Liver (tissue), 9 donors: ENCODE measurements around the gene PRPF40B. TPM values are rescaled to one million over a fixed set of nuclear protein-coding genes. Genes with fewer than 3 reads are reported as not detected.

Experiments used
- DNase-seq: peaks from one replicate; pipeline ENCODE4 v3.0.0-alpha.2; 2017; ENCODE audit warnings: low spot score
- H3K27ac ChIP-seq, 2 donors: one replicate each; pipeline ENCODE4 v1.7.0; 2013; ENCODE audit warnings: inconsistent platforms in 2 of 2, low read length in 2 of 2, control low read depth in 1 of 2, low read depth in 1 of 2, mild to moderate bottlenecking in 1 of 2
- H3K27me3 ChIP-seq, 4 donors: one replicate each; pipeline versions ENCODE4 v1.6.1 to v1.7.0; 2013; ENCODE audit warnings: low read length in 3 of 4, inconsistent platforms in 1 of 4, mild to moderate bottlenecking in 1 of 4, moderate library complexity in 1 of 4; ENCODE audit not compliant: control insufficient read depth in 4 of 4, insufficient read depth in 4 of 4
- H3K36me3 ChIP-seq, 4 donors: one replicate each; pipeline versions ENCODE4 v1.6.1 to v1.7.0; 2013; ENCODE audit warnings: low read length in 3 of 4, mild to moderate bottlenecking in 3 of 4, low read depth in 1 of 4, moderate library complexity in 1 of 4; ENCODE audit not compliant: control insufficient read depth in 4 of 4, insufficient read depth in 3 of 4
- H3K4me1 ChIP-seq, 4 donors: one replicate each; pipeline versions ENCODE4 v1.6.1 to v1.7.0; 2013; ENCODE audit warnings: low read length in 3 of 4, mild to moderate bottlenecking in 3 of 4, moderate library complexity in 1 of 4; ENCODE audit not compliant: control insufficient read depth in 4 of 4, insufficient read depth in 4 of 4
- H3K4me3 ChIP-seq, 3 donors: one replicate each; pipeline versions ENCODE4 v1.6.1 to v1.7.0; 2013; ENCODE audit warnings: low read length in 3 of 3, control low read depth in 1 of 3, low read depth in 1 of 3, mild to moderate bottlenecking in 1 of 3
- H3K9ac ChIP-seq, 2 donors: one replicate each; pipeline ENCODE4 v1.7.0; 2013; ENCODE audit warnings: low read length in 2 of 2, mild to moderate bottlenecking in 2 of 2, moderate library complexity in 2 of 2, control low read depth in 1 of 2, low read depth in 1 of 2
- H3K9me3 ChIP-seq, 4 donors: one replicate each; pipeline versions ENCODE4 v1.6.1 to v1.7.0; 2013; ENCODE audit warnings: low read length in 3 of 4; ENCODE audit not compliant: control insufficient read depth in 4 of 4
- ATF3 ChIP-seq: IDR thresholded peaks from 2 replicates; pipeline ENCODE4 v1.6.1; 2016; ENCODE audit warnings: antibody characterized with exemption
- CTCF ChIP-seq: fragments of 150-350 bp; IDR thresholded peaks from 2 replicates; pipeline ENCODE4 v1.5.1; 2017; ENCODE audit warnings: improper control_type of control experiment, low read depth, low read length; ENCODE audit not compliant: missing input control
- GABPA ChIP-seq, 2 donors: IDR thresholded peaks in 1 of 2; conservative IDR thresholded peaks in 1 of 2; 2 replicates each; pipeline ENCODE4 v1.6.1; 2016; ENCODE audit warnings: antibody characterized with exemption in 2 of 2, mild to moderate bottlenecking in 1 of 2, moderate library complexity in 1 of 2
- HNF4A ChIP-seq, 2 donors: conservative IDR thresholded peaks; 2 replicates each; pipeline ENCODE4 v1.6.1; 2016; ENCODE audit warnings: antibody characterized with exemption in 2 of 2, mild to moderate bottlenecking in 2 of 2
- HNF4G ChIP-seq: IDR thresholded peaks from 2 replicates; pipeline ENCODE4 v1.6.1; 2016; ENCODE audit warnings: antibody characterized with exemption
- JUND ChIP-seq, 2 donors: IDR thresholded peaks; 2 replicates each; pipeline ENCODE4 v1.6.1; 2016; ENCODE audit warnings: antibody characterized with exemption in 2 of 2
- NR2F2 ChIP-seq: IDR thresholded peaks from 2 replicates; pipeline ENCODE4 v1.6.1; 2016; ENCODE audit warnings: antibody characterized with exemption
- RAD21 ChIP-seq, 2 donors: IDR thresholded peaks; 2 replicates each; pipeline ENCODE4 v1.6.1; 2016; ENCODE audit warnings: antibody characterized with exemption in 2 of 2, mild to moderate bottlenecking in 2 of 2
- REST ChIP-seq: IDR thresholded peaks from 2 replicates; pipeline ENCODE4 v1.6.1; 2016; ENCODE audit warnings: antibody characterized with exemption, mild to moderate bottlenecking
- RXRA ChIP-seq, 2 donors: IDR thresholded peaks; 2 replicates each; pipeline ENCODE4 v1.6.1; 2017 to 2018; ENCODE audit warnings: antibody characterized with exemption in 2 of 2, mild to moderate bottlenecking in 1 of 2
- TAF1 ChIP-seq: conservative IDR thresholded peaks from 2 replicates; pipeline ENCODE4 v1.6.1; 2016; ENCODE audit warnings: antibody characterized with exemption, mild to moderate bottlenecking
- YY1 ChIP-seq: IDR thresholded peaks from 2 replicates; pipeline ENCODE4 v1.6.1; 2016; ENCODE audit warnings: antibody characterized with exemption, mild to moderate bottlenecking
- ZBTB33 ChIP-seq: IDR thresholded peaks from 2 replicates; pipeline ENCODE4 v1.6.1; 2016; ENCODE audit warnings: antibody characterized with exemption
- WGBS: extraction: QIAGEN DNeasy Blood & Tissue Kit; methylation state at CpG from one replicate; pipeline ENCODE4 v1.1.7; 2013; 5-methylcytosine and 5-hydroxymethylcytosine counted together
- polyA plus RNA-seq, 2 donors: library from polyadenylated mRNA; stranded (reverse) in 1 of 2; unstranded in 1 of 2; fragments of 200-250 nt in 1 of 2; fragments of >200 nt in 1 of 2; fragmentation: Nextera tagmentation in 1 of 2; extraction: Ambion mirVana in 1 of 2; gene quantifications; one replicate each; pipeline versions ENCODE4 v1.2.1 to v1.2.3, GENCODE V29; 2013 to 2015
- total RNA-seq, 2 donors: library from RNA; depleted of rRNA; stranded (reverse); fragments of >200 nt; gene quantifications; one replicate each; pipeline ENCODE4 v1.2.3, GENCODE V29; 2014
- donor health status: healthy.
- donor health status: healthy.
- donor health status: healthy.
- donor health status: healthy.
- donor health status: healthy.

Gene PRPF40B
- total and polyA plus RNA-seq, 4 donors = 2.4 to 4.8 (median 3.9) TPM

- TF ChIP-seq REST (no peak), ZBTB33 (no peak), HNF4A (conservative IDR thresholded peaks at IDR 0.05) (no peak)
These were observed 61.0 kb downstream of the PRPF40B start (continued) for GRCh38 chr12:49684310-49684854.

GRCh38 chr12:49687941-49688340, 64.6 kb downstream of the PRPF40B start:
- no peak for DNase-seq
- no peak overlapping the region for H3K9ac ChIP-seq
- H3K27me3 ChIP-seq = no peaks in the 10 kb centered on the region
- no peak for TF ChIP-seq JUND (IDR thresholded peaks at IDR 0.05)
- TF ChIP-seq YY1 = no peak
- no peak for TF ChIP-seq ZBTB33
- no peak for TF ChIP-seq RAD21 (IDR thresholded peaks at IDR 0.05)
- no peak for TF ChIP-seq REST
- no peak for TF ChIP-seq RXRA (IDR thresholded peaks at IDR 0.05)
- TF ChIP-seq NR2F2 = no peak
- TF ChIP-seq HNF4A (conservative IDR thresholded peaks at IDR 0.05) = no peak
- no peak for TF ChIP-seq GABPA (IDR thresholded peaks at IDR 0.05 in 1 of 2, conservative IDR thresholded peaks at IDR 0.05 in 1 of 2)
- TF ChIP-seq HNF4G = no peak
- no peak for TF ChIP-seq CTCF
- TF ChIP-seq TAF1 = no peak
- no peak for TF ChIP-seq ATF3
- 97% methylated on average over 2 of the region's 2 CpGs for WGBS
- H3K4me3 ChIP-seq = no peak overlapping the region
- H3K9me3 ChIP-seq = no peaks in the 10 kb centered on the region
- no peaks in the 10 kb centered on the region for H3K36me3 ChIP-seq
- H3K27ac ChIP-seq = no peak overlapping the region
- H3K4me1 ChIP-seq = peaks cover 0 to 1% (median 0%) of the 10 kb centered on the region in 4 donors
